Cardiac fibroblast (primary cell): ENCODE measurements around the gene CTIF.

ENCODE experiments used
- DNase-seq, 2 donors: peaks; one replicate each; pipeline versions ENCODE4 v3.0.0 to v3.0.0-alpha.2; 2010; ENCODE audit warnings: low read depth in 2 of 2
- H3K4me3 ChIP-seq, 2 donors: replicated peaks in 1 of 2; 1 replicate in 1 of 2; 2 replicates in 1 of 2; pipeline ENCODE4 v1.5.1; 2011; ENCODE audit warnings: low read depth in 2 of 2, low read length in 2 of 2, mild to moderate bottlenecking in 2 of 2, moderate library complexity in 1 of 2
- TF ChIP-seq, protein P1 (sequence below): IDR thresholded peaks from one replicate; pipeline ENCODE4 v1.5.1; 2011; ENCODE audit warnings: low read depth, mild to moderate bottlenecking, low read length, inconsistent platforms

CTIF gene

DNA sequence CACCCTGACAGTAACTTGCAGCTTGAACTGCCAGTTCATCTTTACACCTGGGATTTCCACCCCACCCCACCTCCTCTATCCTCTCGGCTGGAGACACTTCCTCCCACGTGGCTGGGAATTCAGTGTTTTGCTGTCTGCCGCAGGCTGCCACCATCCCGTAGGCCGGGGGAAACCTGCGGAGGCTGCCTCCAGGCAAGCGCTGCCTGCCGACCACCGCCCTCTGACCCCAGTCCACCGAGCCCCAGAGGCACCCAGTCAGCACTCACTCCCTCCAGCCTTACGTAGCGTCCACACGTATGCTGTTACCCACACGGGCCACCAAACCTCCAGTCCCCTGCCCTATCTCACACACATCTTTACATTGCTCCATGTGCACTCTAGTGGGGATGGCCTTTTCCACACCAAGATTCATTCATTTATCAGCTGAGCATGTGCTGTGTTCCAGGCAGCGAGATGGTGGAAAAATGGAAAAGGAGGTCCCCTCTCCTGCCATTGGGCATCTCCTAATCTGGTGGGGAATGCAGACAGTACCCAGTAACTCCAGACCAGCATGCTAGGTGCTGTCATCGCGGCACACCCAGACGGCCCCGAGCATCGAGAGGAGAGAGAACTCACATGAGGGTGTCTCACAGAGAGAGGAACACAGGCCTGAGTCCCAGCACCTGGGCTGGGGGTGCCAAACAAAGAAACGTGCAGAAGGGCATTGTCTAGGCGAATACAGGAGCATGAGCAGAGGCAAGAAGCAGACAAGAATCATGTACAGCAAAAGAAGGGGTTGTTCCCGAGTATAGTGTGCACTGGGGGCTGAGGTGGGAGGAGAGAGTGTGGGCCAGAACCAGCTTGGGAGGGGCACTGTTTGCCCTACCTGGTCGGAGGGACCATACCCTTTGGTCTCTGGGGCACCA is 245.0 kb downstream of the CTIF start:
- TF ChIP-seq, protein P1, sequence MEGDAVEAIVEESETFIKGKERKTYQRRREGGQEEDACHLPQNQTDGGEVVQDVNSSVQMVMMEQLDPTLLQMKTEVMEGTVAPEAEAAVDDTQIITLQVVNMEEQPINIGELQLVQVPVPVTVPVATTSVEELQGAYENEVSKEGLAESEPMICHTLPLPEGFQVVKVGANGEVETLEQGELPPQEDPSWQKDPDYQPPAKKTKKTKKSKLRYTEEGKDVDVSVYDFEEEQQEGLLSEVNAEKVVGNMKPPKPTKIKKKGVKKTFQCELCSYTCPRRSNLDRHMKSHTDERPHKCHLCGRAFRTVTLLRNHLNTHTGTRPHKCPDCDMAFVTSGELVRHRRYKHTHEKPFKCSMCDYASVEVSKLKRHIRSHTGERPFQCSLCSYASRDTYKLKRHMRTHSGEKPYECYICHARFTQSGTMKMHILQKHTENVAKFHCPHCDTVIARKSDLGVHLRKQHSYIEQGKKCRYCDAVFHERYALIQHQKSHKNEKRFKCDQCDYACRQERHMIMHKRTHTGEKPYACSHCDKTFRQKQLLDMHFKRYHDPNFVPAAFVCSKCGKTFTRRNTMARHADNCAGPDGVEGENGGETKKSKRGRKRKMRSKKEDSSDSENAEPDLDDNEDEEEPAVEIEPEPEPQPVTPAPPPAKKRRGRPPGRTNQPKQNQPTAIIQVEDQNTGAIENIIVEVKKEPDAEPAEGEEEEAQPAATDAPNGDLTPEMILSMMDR = no peak
- H3K4me3 ChIP-seq = no peak overlapping the region
- no peak for DNase-seq

GRCh38 chr18:48784656-48785055 is 245.8 kb downstream of the CTIF start:
- no peak overlapping the region for H3K4me3 ChIP-seq
- TF ChIP-seq, protein P1 = no peak
- no peak for DNase-seq

GRCh38 chr18:48785091-48785614 is 246.3 kb downstream of the CTIF start:
- TF ChIP-seq, protein P1 = no peak
- DNase-seq = no peak

GRCh38 chr18:48785736-48786454 is 247.1 kb downstream of the CTIF start:
- TF ChIP-seq, protein P1 = no peak
- no peak for DNase-seq
- no peak overlapping the region for H3K4me3 ChIP-seq

More at GRCh38 chr18:48785091-48785614, 246.3 kb downstream of the CTIF start:
- no peak overlapping the region for H3K4me3 ChIP-seq

- no peak for DNase-seq
- TF ChIP-seq, protein P1 = no peak
- no peak overlapping the region for H3K4me3 ChIP-seq
Observed at GRCh38 chr18:48786455-48787202, 247.8 kb downstream of the CTIF start.
